Neuronal stem cell (in vitro differentiated cells): Measurements from ENCODE around the gene CST5. TPM values are rescaled to one million over a fixed set of nuclear protein-coding genes. Genes with fewer than 3 reads are reported as not detected.

ENCODE experiments used
- DNase-seq: peaks from one replicate; pipeline ENCODE4 v3.0.0-alpha.2; 2013; ENCODE audit warnings: low spot score
- H2AFZ ChIP-seq: one replicate; pipeline ENCODE4 v1.6.1; 2013; ENCODE audit warnings: mild to moderate bottlenecking, low read length, inconsistent platforms
- H2AK5ac ChIP-seq: 2 replicates; pipeline ENCODE4 v1.6.1; 2013; ENCODE audit warnings: low read depth, mild to moderate bottlenecking, inconsistent platforms, low read length, moderate library complexity, mixed read lengths
- H2BK120ac ChIP-seq: 2 replicates; pipeline ENCODE4 v1.6.1; 2013; ENCODE audit warnings: low read depth, mild to moderate bottlenecking, inconsistent platforms, low read length, moderate library complexity, mixed read lengths
- H2BK12ac ChIP-seq: one replicate; pipeline ENCODE4 v1.6.1; 2013; ENCODE audit warnings: low read length, inconsistent platforms
- H2BK15ac ChIP-seq: 2 replicates; pipeline ENCODE4 v1.6.1; 2013; ENCODE audit warnings: mild to moderate bottlenecking, low read length, inconsistent platforms, mixed read lengths
- H2BK5ac ChIP-seq: one replicate; pipeline ENCODE4 v1.6.1; 2013; ENCODE audit warnings: inconsistent platforms, mild to moderate bottlenecking, low read length, moderate library complexity
- H3K14ac ChIP-seq: one replicate; pipeline ENCODE4 v1.6.1; 2013; ENCODE audit warnings: low read length, inconsistent platforms
- H3K18ac ChIP-seq: 2 replicates; pipeline ENCODE4 v1.6.1; 2013; ENCODE audit warnings: low read length, inconsistent platforms
- H3K23ac ChIP-seq: 2 replicates; pipeline ENCODE4 v1.6.1; 2013; ENCODE audit warnings: low read depth, mild to moderate bottlenecking, mixed read lengths, low read length, inconsistent platforms; ENCODE audit not compliant: poor library complexity
- H3K27ac ChIP-seq: replicated peaks from 3 replicates; pipeline ENCODE4 v1.5.1; 2013; ENCODE audit warnings: low read length, inconsistent platforms
- H3K27me3 ChIP-seq, 3 experiments: 2 replicates each; pipeline ENCODE4 v1.6.1; 2013; ENCODE audit warnings: low read length in 3 of 3, mild to moderate bottlenecking in 2 of 3, inconsistent platforms in 1 of 3, low read depth in 1 of 3, mixed read lengths in 1 of 3, moderate library complexity in 1 of 3; ENCODE audit not compliant: control insufficient read depth in 3 of 3, insufficient read depth in 3 of 3
- H3K36me3 ChIP-seq, 2 donors: replicated peaks in 1 of 2; 2 replicates each; pipeline ENCODE4 v1.6.1; 2013; ENCODE audit warnings: low read length in 2 of 2; ENCODE audit not compliant: control insufficient read depth in 2 of 2, insufficient read depth in 2 of 2
- H3K4ac ChIP-seq: 2 replicates; pipeline ENCODE4 v1.6.1; 2013; ENCODE audit warnings: inconsistent platforms, mild to moderate bottlenecking, low read length, moderate library complexity
- H3K4me1 ChIP-seq, 2 donors: 1 replicate in 1 of 2; 2 replicates in 1 of 2; pipeline ENCODE4 v1.6.1; 2013; ENCODE audit warnings: low read length in 2 of 2, low read depth in 1 of 2; ENCODE audit not compliant: control insufficient read depth in 2 of 2, insufficient read depth in 1 of 2
- H3K4me2 ChIP-seq: one replicate; pipeline ENCODE4 v1.6.1; 2013; ENCODE audit warnings: mild to moderate bottlenecking, low read length, inconsistent platforms; ENCODE audit not compliant: insufficient read depth, poor library complexity, severe bottlenecking
- H3K4me3 ChIP-seq, 2 donors: 2 replicates each; pipeline ENCODE4 v1.5.1; 2013; ENCODE audit warnings: low read length in 2 of 2, mild to moderate bottlenecking in 2 of 2, inconsistent platforms in 1 of 2, moderate library complexity in 1 of 2
- H3K79me1 ChIP-seq: one replicate; pipeline ENCODE4 v1.6.1; 2013; ENCODE audit warnings: low read depth, mild to moderate bottlenecking, inconsistent platforms, low read length, moderate library complexity
- H3K9ac ChIP-seq: one replicate; pipeline ENCODE4 v1.6.1; 2013; ENCODE audit warnings: mild to moderate bottlenecking, low read depth, low read length, inconsistent platforms; ENCODE audit not compliant: poor library complexity
- H3K9me3 ChIP-seq, 2 donors: replicated peaks in 1 of 2; 2 replicates each; pipeline versions ENCODE3 to v1.6.1; 2013; ENCODE audit warnings: low read length in 2 of 2, mild to moderate bottlenecking in 2 of 2, inconsistent platforms in 1 of 2, low read depth in 1 of 2, mixed read lengths in 1 of 2, moderate library complexity in 1 of 2; ENCODE audit not compliant: control insufficient read depth in 2 of 2, insufficient read depth in 1 of 2
- H4K8ac ChIP-seq: one replicate; pipeline ENCODE4 v1.6.1; 2013; ENCODE audit warnings: low read depth, mild to moderate bottlenecking, inconsistent platforms, low read length, moderate library complexity
- H4K91ac ChIP-seq: one replicate; pipeline ENCODE4 v1.6.1; 2013; ENCODE audit warnings: low read length, low read depth, mild to moderate bottlenecking, inconsistent platforms; ENCODE audit not compliant: poor library complexity
- WGBS, 2 donors: extraction: QIAGEN DNeasy Blood & Tissue Kit; methylation state at CpG; one replicate each; pipeline ENCODE4 v1.1.7; 2013; ENCODE audit warnings: missing lambda C conversion rate in 2 of 2, mixed read lengths in 1 of 2; ENCODE audit not compliant: insufficient read length in 2 of 2, insufficient replicate concordance in 1 of 2; ENCODE audit errors: extremely low coverage in 2 of 2; 5-methylcytosine and 5-hydroxymethylcytosine counted together
- polyA plus RNA-seq, 2 experiments: library from polyadenylated mRNA; stranded (reverse); fragments of 200-250 nt; gene quantifications; one replicate each; pipeline ENCODE4 v1.2.3, GENCODE V29; 2013

CST5 gene
- not detected for polyA plus RNA-seq (2013, experiment 1 of 2)
- polyA plus RNA-seq (2013, experiment 2 of 2) = not detected

- no peak within 1 kb of the TSS for H2BK15ac ChIP-seq
- H2BK12ac ChIP-seq = no peak within 1 kb of the TSS
- peak within 1 kb of the TSS in 1 of 2 donors; percentile 48 for H3K4me3 ChIP-seq
- no peak within 1 kb of the TSS for H2BK120ac ChIP-seq
- H3K79me1 ChIP-seq = no peaks in the 10 kb centered on the region
- H3K27ac ChIP-seq = no peak within 1 kb of the TSS
- H3K9ac ChIP-seq = no peak within 1 kb of the TSS
- no peak within 1 kb of the TSS for H2AFZ ChIP-seq
- peak within 1 kb of the TSS; percentile 8 for H3K23ac ChIP-seq
- WGBS, 2 donors = no CpG with 5 or more reads among the region's 7 CpGs
- no peak within 1 kb of the TSS for H2AK5ac ChIP-seq
- H4K8ac ChIP-seq = no peak within 1 kb of the TSS
- no peak within 1 kb of the TSS for H3K18ac ChIP-seq
- no peak within 1 kb of the TSS for H4K91ac ChIP-seq
- no peaks in the 10 kb centered on the region for H3K9me3 ChIP-seq
- H3K4ac ChIP-seq = no peak within 1 kb of the TSS
- H3K14ac ChIP-seq = peak within 1 kb of the TSS; percentile 5
- DNase-seq = no peak
- H3K4me2 ChIP-seq = no peak within 1 kb of the TSS
- H2BK5ac ChIP-seq = no peak within 1 kb of the TSS
- H3K27me3 ChIP-seq = no peaks in the 10 kb centered on the region
- no peaks in the 10 kb centered on the region for H3K36me3 ChIP-seq
- H3K4me1 ChIP-seq = peaks cover 0 to 2% of the 10 kb centered on the region in 2 donors
Observed at GRCh38 chr20:23879328-23879798, at the start of gene CST5. TSS of gene CST5 (minus strand) at chr20:23879748. CDS start at chr20:23879676, 72 bp downstream.

GRCh38 chr20:23928788-23929187 lies 49.2 kb upstream of the CST5 start:
- Histone ChIP-seq H3K23ac (no peak overlapping the region), H3K79me1 (no peaks in the 10 kb centered on the region), H3K4me1 (peaks cover 0 to 3% of the 10 kb centered on the region in 2 donors), H3K18ac (no peak overlapping the region), H4K91ac (no peak overlapping the region), H2BK5ac (no peak overlapping the region), H3K4ac (no peak overlapping the region), H2BK12ac (no peak overlapping the region), H3K9ac (no peak overlapping the region), H4K8ac (no peak overlapping the region), H2BK15ac (no peak overlapping the region), H3K14ac (peak overlapping the region; percentile 23), H3K27me3 (no peaks in the 10 kb centered on the region), H3K4me2 (no peak overlapping the region), H3K36me3 (no peaks in the 10 kb centered on the region), H3K4me3 (no peak overlapping the region), H2BK120ac (no peak overlapping the region), H3K9me3 (no peaks in the 10 kb centered on the region), H2AFZ (no peak overlapping the region), H3K27ac (no peak overlapping the region), H2AK5ac (no peak overlapping the region)
- WGBS, 2 donors = no CpG with 5 or more reads among the region's 10 CpGs
- DNase-seq = no peak

- Histone ChIP-seq H2AK5ac (no peak overlapping the region), H3K18ac (no peak overlapping the region), H3K4me3 (no peak overlapping the region), H3K23ac (no peak overlapping the region), H2BK120ac (no peak overlapping the region), H2BK15ac (no peak overlapping the region), H4K8ac (no peak overlapping the region), H2BK12ac (no peak overlapping the region), H3K9ac (no peak overlapping the region), H3K4ac (no peak overlapping the region), H3K27ac (no peak overlapping the region), H3K36me3 (no peaks in the 10 kb centered on the region), H3K14ac (no peak overlapping the region), H3K4me1 (peaks cover 0 to 5% of the 10 kb centered on the region in 2 donors), H4K91ac (no peak overlapping the region), H3K9me3 (no peaks in the 10 kb centered on the region), H2AFZ (no peak overlapping the region), H3K27me3 (no peaks in the 10 kb centered on the region), H2BK5ac (no peak overlapping the region), H3K4me2 (no peak overlapping the region), H3K79me1 (no peaks in the 10 kb centered on the region)
- WGBS, 2 donors = no CpG with 5 or more reads among the region's 9 CpGs
- no peak for DNase-seq
Observed at GRCh38 chr20:23928353-23928752, 48.8 kb upstream of the CST5 start.

- no CpG with 5 or more reads among the region's 3 CpGs for WGBS, 2 donors
Observed at GRCh38 chr20:23926944-23927872, 47.7 kb upstream of the CST5 start.

More at GRCh38 chr20:23926944-23927872, 47.7 kb upstream of the CST5 start:
- DNase-seq = no peak
- H3K23ac ChIP-seq = no peak overlapping the region
- H3K79me1 ChIP-seq = no peaks in the 10 kb centered on the region
- peaks cover 0 to 6% of the 10 kb centered on the region in 2 donors for H3K4me1 ChIP-seq
- no peak overlapping the region for H2AFZ ChIP-seq
- no peaks in the 10 kb centered on the region for H3K9me3 ChIP-seq
- H4K8ac ChIP-seq = no peak overlapping the region
- H3K27ac ChIP-seq = no peak overlapping the region
- no peaks in the 10 kb centered on the region for H3K27me3 ChIP-seq
- H3K4me2 ChIP-seq = no peak overlapping the region
- H3K14ac ChIP-seq = no peak overlapping the region
- no peak overlapping the region for H2BK12ac ChIP-seq
- no peak overlapping the region for H2BK120ac ChIP-seq
- H2AK5ac ChIP-seq = no peak overlapping the region
- no peaks in the 10 kb centered on the region for H3K36me3 ChIP-seq
- H2BK5ac ChIP-seq = no peak overlapping the region
- H3K18ac ChIP-seq = no peak overlapping the region
- H3K9ac ChIP-seq = no peak overlapping the region
- no peak overlapping the region for H2BK15ac ChIP-seq
- H3K4me3 ChIP-seq = no peak overlapping the region
- no peak overlapping the region for H4K91ac ChIP-seq
- H3K4ac ChIP-seq = no peak overlapping the region
